Kidney glomerular epithelial cell (primary cell): Measurements from ENCODE around the gene ZNF546.
"Not testable (repeated sequence)": the region's sequence is repeated elsewhere in the genome, so short reads cannot be mapped to it uniquely, and the experiment has no call there.

Source experiments
- DNase-seq: peaks from one replicate; lab custom pipeline; 2025; lab: John Stamatoyannopoulos, UW

ZNF546 gene

DNA sequence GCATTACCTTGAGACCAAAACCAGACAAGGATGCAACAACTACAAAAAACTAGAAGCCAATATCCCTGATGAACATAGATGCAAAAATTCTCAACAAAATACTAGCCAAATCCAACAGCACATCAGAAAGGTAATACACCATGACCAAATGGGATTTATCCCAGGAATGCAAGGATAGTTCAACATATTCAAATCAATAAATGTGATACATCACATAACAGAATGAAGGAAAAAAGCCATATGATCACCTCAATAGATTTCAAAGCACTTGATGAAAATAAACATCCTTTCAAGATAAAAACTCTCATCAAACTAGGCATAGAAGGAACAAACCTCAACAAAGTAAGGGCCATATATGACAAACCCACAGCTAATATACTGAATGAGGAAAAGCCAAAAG lies 10.2 kb upstream of the ZNF546 start:
- DNase-seq = no peak

GRCh38 chr19:39987167-39987566 lies 9.7 kb upstream of the ZNF546 start:
- DNase-seq = no peak

DNA sequence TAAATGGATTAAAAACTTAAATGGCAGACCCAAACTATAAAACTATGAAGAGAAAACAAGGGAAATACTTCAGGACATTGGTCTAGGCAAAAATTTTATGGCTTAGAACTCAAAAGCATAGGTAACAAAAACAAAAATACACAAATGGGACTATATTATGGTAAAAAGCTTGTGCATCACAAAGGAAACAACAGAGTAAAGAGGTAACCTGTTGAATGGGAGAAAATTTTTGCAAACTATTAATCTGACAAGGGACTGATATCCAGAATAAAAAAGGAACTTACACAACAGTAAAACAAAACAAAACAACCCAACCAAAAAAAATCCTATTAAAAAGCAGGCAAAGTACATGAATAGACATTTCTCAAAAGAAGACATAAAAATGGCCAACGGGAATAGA lies 9.3 kb upstream of the ZNF546 start:
- no peak for DNase-seq

GRCh38 chr19:39993605-39994004 lies 3.3 kb upstream of the ZNF546 start:
- DNase-seq = no peak

GRCh38 chr19:39994361-39994760 lies 2.5 kb upstream of the ZNF546 start:
- no peak for DNase-seq

DNA sequence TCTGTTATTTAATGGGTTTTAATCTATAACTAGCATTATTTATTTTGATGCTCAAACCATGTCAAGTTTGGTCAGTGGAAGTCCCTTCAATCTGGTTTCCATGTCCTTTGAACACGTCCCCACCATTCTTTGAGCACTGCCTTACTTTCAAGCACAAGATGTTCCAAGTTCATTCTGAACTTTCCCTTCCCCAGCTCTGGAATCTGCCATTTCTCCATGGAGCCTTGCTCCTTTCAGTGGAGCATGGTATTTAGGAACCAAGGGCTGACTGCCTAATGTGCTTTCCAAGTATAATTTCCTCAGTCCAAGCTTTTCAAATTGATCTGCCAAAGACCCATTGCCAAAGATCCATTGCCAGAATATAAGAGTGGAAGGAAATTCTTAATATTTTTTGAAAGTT lies 1.1 kb upstream of the ZNF546 start:
- no peak for DNase-seq

- DNase-seq = peak; percentile 52
Observed at GRCh38 chr19:39996218-39996810, 546 bp upstream of the ZNF546 start.

DNA sequence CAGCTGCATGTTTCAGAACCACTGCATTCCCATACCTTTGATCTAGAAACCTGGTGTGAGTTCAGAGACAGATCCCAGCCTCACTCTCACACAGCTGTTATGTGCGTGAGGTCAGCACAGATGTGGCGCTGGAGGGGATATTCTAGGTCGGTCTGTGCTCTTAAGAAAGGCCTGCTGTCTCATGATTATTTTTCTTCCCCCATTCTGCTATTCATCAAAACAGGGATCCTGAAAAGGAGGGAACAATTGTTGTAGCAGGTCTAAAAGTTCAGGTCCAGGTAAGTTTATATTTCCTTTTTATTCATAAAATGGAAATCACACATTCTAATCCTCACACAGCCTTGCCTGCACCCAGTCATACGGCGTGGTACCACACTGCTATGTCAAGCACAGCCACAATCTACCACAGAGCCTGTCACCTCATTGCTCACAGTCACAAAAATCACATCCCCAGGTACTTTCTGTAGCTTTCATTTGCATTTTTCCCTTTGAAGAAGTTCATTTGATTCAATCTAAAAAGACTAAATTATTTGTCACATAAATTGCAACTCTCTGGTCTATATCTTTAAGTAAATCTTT lies 867 bp downstream of the ZNF546 start:
- no peak for DNase-seq

DNA sequence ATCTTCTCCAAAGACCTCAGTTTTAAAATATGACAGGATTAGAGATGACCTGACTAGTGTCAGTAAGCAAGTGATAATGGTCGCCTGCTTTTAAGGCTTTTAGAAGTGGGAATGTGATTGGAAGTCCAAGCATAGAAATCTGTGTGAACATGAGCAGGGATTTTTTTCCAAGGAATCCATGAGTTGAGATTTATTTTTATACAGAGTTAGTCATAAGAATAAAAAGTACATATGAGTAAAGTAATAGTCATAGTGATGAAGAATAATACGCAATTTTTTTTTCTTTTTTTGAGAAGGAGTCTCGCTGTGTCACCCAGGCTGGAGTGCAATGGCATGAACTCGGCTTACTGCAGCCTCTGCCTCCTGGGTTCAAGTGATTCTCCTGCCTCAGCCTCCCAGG lies 1.6 kb downstream of the ZNF546 start:
- DNase-seq = no peak

GRCh38 chr19:40005691-40006272 lies 8.9 kb downstream of the ZNF546 start:
- DNase-seq = no peak

- DNase-seq = peak; percentile 82
Observed at GRCh38 chr19:40006273-40006691, 9.4 kb downstream of the ZNF546 start.

DNA sequence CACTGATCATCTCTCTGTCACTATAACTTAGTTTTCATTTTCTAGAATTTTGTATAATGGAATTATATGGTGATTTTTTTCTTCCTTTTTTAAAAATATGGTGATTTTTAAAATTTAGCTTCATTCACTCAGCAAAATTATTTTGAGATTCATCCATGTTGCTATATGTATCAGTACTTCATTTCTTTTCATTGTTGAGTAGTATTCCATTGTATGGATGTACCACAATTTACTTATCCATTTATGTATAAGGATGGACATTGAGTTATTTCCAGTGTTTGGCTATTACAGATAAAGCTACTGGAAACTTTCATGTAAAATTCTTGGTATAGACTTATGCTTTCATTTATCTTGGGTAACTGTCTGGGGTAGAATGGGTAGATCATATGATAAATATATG lies 12.8 kb downstream of the ZNF546 start:
- no peak for DNase-seq

- no peak for DNase-seq
Observed at GRCh38 chr19:40013991-40014390, 17.1 kb downstream of the ZNF546 start.

DNA sequence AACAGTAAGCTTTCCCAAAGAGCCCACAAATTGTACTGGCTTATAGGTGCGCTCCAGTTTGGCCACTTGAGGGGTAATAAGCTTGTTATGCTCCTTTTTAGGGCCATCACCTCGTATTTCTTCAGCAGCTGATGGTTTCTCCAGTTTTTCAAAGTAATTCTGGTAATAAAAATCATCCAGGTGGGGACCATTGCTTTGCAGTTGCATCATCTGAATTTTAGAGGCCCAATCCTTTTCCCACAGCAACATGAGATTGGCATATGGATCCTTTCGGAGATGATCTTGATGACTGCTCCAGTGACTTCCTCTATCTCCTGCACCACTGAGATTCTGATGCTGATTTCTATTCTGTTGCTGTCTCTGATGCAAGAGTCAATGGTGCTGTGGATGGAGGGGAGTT lies 27.1 kb downstream of the ZNF546 start:
- no peak for DNase-seq

DNA sequence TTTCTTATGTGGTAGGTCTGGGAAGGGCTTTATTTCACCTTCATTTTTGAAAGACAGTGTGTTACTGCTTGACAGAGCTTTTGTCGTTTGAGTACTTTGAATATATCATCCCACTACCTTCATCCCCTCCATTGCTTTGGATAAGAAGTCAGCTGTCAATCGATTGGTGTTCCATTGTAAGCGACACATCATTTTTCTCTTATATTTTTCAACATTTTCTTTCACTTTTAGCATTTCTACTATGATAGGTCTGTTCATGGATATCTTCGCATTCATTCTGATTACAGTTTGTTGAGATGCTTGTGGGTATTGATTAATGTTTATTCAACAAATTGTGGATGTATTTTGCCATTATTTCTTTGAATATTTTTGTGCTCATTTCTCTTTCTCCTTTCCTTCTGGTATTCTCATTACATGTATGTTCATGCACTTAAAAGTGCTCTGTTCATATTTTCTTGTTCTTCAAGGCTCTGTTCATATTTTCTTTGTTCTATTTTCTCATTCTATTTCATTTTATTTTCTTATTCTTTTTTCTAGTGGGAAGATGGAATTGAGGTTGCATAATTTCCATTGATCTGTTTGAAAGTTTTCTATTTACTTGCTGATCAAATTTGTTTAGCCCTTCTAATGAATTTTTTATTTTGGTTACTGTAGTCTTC lies 29.2 kb downstream of the ZNF546 start:
- no peak for DNase-seq

- no peak for DNase-seq
Observed at GRCh38 chr19:40026597-40026970, 29.7 kb downstream of the ZNF546 start.

- DNase-seq = no peak
Observed at GRCh38 chr19:40033989-40034560, 37.2 kb downstream of the ZNF546 start.

DNA sequence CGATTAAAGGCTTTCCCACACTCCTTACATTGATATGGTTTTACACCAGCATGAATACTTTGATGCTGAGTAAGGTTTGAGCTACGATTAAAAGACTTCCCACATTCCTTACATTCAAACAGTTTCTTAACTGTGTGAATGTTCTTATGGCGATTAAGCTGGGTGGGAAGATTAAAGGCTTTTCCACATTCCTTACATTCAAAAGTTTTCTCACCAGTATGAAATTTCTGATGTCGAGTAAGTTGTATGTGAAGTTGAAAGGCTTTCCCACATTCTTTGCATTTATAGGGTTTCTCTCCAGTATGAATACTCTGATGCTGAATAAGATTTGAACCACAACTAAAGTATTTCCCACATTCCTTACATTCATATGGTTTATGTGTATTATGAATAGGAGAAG lies 39.1 kb downstream of the ZNF546 start:
- DNase-seq = no peak

GRCh38 chr19:40038047-40038446 lies 41.2 kb downstream of the ZNF546 start:
- not testable (repeated sequence) for DNase-seq

GRCh38 chr19:40041718-40042117 lies 44.9 kb downstream of the ZNF546 start:
- DNase-seq = not testable (repeated sequence)

- DNase-seq = no peak
Observed at GRCh38 chr19:40053491-40053890, 56.6 kb downstream of the ZNF546 start.

DNA sequence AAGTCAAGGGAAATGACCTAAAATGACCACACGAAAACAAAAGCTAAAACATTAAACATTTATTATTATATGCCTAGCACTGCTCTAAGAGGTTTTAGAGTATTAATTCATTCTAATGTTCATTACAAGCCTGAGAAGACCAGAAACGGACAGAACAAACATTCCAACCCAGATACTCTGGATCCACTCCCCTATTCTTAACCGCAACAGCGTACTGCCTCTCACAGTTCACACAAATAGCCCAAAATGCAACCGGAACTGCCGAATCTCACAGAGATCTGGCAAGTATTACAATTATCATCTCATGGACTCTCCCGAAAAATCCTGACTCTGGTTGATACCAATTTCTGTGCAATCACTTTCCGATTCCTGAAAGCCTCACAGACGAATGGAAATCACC lies 57.8 kb downstream of the ZNF546 start:
- no peak for DNase-seq

DNA sequence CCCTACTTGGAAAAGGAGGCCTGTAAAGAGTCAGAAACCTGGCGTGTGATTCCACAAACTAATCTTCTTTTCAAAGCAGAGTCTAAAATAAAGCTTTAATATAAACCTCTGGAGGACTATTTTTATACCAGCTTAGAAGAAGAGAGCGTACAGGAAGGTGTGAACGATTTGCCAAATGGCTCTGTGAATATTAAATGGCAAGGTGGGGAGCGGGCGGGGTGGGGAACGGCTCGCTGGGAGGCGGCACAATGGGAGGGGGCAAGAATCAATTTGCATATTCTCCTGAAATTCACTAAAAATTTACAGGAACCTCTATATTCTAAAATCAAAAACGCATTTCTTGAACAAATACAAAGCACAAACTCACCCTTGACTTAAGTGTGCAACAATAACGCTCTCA lies 58.2 kb downstream of the ZNF546 start:
- no peak for DNase-seq
